ENCODE data around the gene MICALL2. TPM values are rescaled to one million over a fixed set of nuclear protein-coding genes. Genes with fewer than 3 reads are reported as not detected.

Gene MICALL2
- total and polyA plus RNA-seq, 7 experiments from 2014 or later = 0.37 to 5.0 (median 2.3) TPM

DNA sequence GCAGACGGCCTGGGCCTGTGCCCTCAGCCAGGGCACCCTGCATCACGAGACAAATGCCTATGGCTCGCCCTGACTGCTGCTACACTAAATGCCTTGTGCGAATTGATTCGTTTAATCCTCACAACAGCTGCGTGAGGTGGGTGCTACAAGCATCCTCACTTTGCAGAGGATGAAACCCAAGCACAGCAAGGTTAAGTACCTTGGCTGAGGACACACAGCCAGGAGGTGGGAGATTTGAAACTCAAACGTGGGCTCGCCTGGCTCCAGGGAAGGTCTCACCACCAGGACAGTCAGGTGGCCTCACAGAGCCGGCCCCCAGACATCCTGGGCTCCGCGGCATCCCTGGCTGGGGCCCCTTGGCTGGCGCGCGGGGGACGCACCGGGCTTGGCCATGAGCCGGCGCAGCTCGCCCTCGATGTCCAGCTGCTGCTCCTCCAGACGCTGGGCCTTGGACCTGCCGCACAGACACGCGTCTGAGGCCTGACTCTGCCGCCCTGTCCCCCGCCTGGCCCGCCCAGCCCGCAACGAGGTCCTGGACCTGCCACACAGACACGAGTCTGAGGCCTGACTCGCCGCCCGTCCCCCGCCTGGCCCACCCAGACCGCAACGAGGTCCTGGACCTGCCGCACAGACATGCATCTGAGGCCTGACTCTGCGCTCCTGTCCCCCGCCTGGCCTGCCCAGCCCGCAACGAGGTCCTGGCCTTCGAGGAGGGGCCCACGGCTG, 22.0 kb downstream of the MICALL2 start:
- POLR2A ChIA-PET = no interaction called here

DNA sequence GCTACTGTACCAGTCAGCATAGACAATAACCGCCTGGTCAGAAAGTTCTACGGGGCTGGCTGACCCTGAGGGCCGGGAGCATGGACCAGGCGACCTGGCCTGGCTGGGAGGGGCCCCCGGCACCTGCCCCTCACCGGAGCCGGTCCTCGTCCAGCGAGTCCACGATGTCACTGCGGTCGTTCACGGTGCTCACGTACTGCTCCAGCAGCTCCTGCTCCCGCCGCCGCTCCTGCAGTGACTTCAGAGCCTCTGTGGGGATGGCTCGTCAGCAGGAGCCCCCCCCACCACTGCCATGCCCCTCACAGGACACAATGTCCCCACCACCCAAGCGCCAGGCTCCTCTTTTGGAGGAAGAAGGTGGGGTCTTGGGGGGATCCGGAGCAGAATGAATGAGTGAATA, 22.7 kb downstream of the MICALL2 start:
- intact Hi-C loops (cut with micrococcal nuclease) = no loop called here
- no peaks in the 10 kb centered on the region for H3K27me3 ChIP-seq (ENCODE audit: control insufficient read depth in 2 of 2, insufficient read depth in 2 of 2, low read length in 2 of 2)
- DNase-seq = no peak
- H3K36me3 Mint-ChIP-seq = no peaks in the 10 kb centered on the region
- H3K4me3 Mint-ChIP-seq = no peak overlapping the region
- peaks cover 0 to 6% (median 4%) of the 10 kb centered on the region in 5 donors for H3K27me3 Mint-ChIP-seq
- H3K27ac Mint-ChIP-seq = no peak overlapping the region
- H3K9me3 Mint-ChIP-seq = peaks cover 0 to 4% (median 0%) of the 10 kb centered on the region in 11 donors
- CTCF ChIA-PET = no interaction called here
- H3K4me1 Mint-ChIP-seq = peaks cover 2 to 8% (median 4%) of the 10 kb centered on the region in 7 donors
- H3K27ac ChIP-seq (ENCODE audit: low read depth, low read length) = no peak overlapping the region
- POLR2A ChIA-PET = no interaction called here
- no peaks in the 10 kb centered on the region for H3K9me3 ChIP-seq (ENCODE audit: control insufficient read depth in 2 of 3, low read length in 3 of 3)
- H3K4me1 ChIP-seq (ENCODE audit: control insufficient read depth in 2 of 2, insufficient read depth in 2 of 2, low read length in 2 of 2) = no peaks in the 10 kb centered on the region
- H3K4me3 ChIP-seq (ENCODE audit: low read length) = no peak overlapping the region
- ATAC-seq = no peak
- no peaks in the 10 kb centered on the region for H3K36me3 ChIP-seq (ENCODE audit: control insufficient read depth in 2 of 3, insufficient read depth in 3 of 3, low read length in 3 of 3)

More for the DNA sequence above, 22.0 kb downstream of the MICALL2 start:
- no peaks in the 10 kb centered on the region for H3K36me3 ChIP-seq (ENCODE audit: control insufficient read depth in 2 of 3, insufficient read depth in 3 of 3, low read length in 3 of 3)
- Mint-ChIP-seq H3K27me3 (peaks cover 0 to 4% (median 3%) of the 10 kb centered on the region in 5 donors), H3K4me1 (peaks cover 2 to 5% (median 3%) of the 10 kb centered on the region in 7 donors), H3K27ac (no peak overlapping the region), H3K36me3 (no peaks in the 10 kb centered on the region), H3K9me3 (peaks cover 0 to 4% (median 0%) of the 10 kb centered on the region in 11 donors), H3K4me3 (no peak overlapping the region)
- DNase-seq (no peak), ATAC-seq (no peak)
- no peaks in the 10 kb centered on the region for H3K4me1 ChIP-seq (ENCODE audit: control insufficient read depth in 2 of 2, insufficient read depth in 2 of 2, low read length in 2 of 2)
- intact Hi-C loops (cut with micrococcal nuclease) = no loop called here
- H3K9me3 ChIP-seq (ENCODE audit: control insufficient read depth in 2 of 3, low read length in 3 of 3) = no peaks in the 10 kb centered on the region
- H3K27ac ChIP-seq (ENCODE audit: low read depth, low read length) = no peak overlapping the region
- no peaks in the 10 kb centered on the region for H3K27me3 ChIP-seq (ENCODE audit: control insufficient read depth in 2 of 2, insufficient read depth in 2 of 2, low read length in 2 of 2)
- CTCF ChIA-PET = no interaction called here
- H3K4me3 ChIP-seq (ENCODE audit: low read length) = no peak overlapping the region

DNA sequence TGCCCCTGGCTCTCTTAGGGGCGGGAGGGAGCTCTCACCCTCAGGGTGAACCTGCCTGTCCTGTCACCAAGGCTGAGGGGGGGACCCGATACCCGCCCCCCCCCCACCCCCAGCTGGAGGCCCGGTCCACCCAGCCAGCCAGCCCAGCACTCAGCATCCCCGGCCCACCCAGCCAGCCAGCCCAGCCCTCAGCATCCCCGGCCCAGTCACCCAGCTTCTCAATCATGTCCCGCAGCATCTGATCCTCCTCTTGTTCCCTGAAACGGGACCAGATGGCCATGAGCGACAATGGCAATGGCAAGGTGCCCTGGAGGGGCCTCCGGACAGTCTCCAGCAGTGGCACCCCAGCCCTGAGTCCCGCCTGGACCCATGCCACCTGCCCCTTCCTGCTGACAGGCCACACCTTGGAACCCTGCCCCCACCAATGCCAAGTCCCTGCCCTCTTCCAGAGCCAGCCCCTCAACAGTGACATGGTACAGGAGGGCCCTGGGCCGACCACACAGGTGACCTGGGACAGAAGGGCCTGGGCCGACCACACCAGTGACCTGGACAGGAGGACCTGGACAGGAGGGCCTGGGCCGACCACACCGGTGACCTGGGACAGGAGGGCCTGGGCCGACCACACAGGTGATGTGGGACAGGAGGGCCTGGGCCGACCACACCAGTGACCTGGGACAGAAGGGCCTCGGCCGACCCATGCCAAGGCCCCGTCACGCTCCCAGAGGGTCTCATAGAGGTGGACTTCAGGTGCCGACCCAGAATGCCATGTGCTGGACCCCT, 24.2 kb downstream of the MICALL2 start:
- H3K9me3 ChIP-seq (ENCODE audit: control insufficient read depth in 2 of 3, low read length in 3 of 3) = no peaks in the 10 kb centered on the region
- H3K27me3 Mint-ChIP-seq = peaks cover 0 to 6% (median 4%) of the 10 kb centered on the region in 5 donors
- H3K9me3 Mint-ChIP-seq = peaks cover 0 to 4% (median 0%) of the 10 kb centered on the region in 11 donors
- no peak overlapping the region for H3K27ac ChIP-seq (ENCODE audit: low read depth, low read length)
- no peak for ATAC-seq
- no peaks in the 10 kb centered on the region for H3K36me3 Mint-ChIP-seq
- intact Hi-C loops (cut with micrococcal nuclease) = no loop called here
- no peak overlapping the region for H3K4me3 ChIP-seq (ENCODE audit: low read length)
- no peak overlapping the region for H3K4me3 Mint-ChIP-seq
- POLR2A ChIA-PET = no interaction called here
- no peaks in the 10 kb centered on the region for H3K27me3 ChIP-seq (ENCODE audit: control insufficient read depth in 2 of 2, insufficient read depth in 2 of 2, low read length in 2 of 2)
- no peak for DNase-seq
- CTCF ChIA-PET = no interaction called here
- H3K27ac Mint-ChIP-seq = no peak overlapping the region
- H3K36me3 ChIP-seq (ENCODE audit: control insufficient read depth in 2 of 3, insufficient read depth in 3 of 3, low read length in 3 of 3) = no peaks in the 10 kb centered on the region
- H3K4me1 ChIP-seq (ENCODE audit: control insufficient read depth in 2 of 2, insufficient read depth in 2 of 2, low read length in 2 of 2) = no peaks in the 10 kb centered on the region
- peaks cover 2 to 8% (median 4%) of the 10 kb centered on the region in 7 donors for H3K4me1 Mint-ChIP-seq

DNA sequence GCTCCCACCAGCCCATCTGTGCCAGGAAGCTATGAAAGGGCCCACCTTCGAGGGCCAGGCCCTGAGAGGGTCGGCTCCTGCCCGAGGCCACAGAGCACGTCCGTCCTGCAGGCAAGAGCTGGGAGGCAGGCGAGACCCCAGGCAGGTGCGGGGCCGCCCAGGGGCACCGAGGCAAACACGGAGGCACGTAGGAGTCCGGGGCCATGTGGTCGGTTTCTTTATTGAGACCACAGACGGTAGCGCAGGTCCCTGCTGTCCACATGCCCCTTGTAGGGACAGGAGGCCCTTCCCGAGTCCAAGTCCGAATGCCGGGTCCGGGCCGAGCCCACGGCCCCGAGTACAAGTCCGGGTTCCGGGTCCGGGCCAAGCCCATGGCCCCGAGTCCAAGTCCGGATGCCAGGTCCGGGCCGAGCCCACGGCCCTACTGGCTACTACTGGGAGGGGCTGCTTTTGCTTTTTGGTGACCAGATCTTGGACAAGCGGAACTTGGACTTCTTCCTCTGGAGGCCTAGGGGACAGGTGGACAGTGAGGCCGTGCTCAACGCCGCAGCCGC, 25.0 kb downstream of the MICALL2 start:
- POLR2A ChIA-PET = no interaction called here
- H3K36me3 Mint-ChIP-seq = no peaks in the 10 kb centered on the region
- no peak overlapping the region for H3K4me3 Mint-ChIP-seq
- CTCF ChIA-PET = interaction anchor here (1.0 kb wide), 1 partner anchor 241 kb away, joined by 3 read pairs; no protein-coding TSS in a partner anchor
- H3K4me1 Mint-ChIP-seq = peaks cover 2 to 8% (median 4%) of the 10 kb centered on the region in 7 donors
- H3K36me3 ChIP-seq (ENCODE audit: control insufficient read depth in 2 of 3, insufficient read depth in 3 of 3, low read length in 3 of 3) = no peaks in the 10 kb centered on the region
- intact Hi-C loops (cut with micrococcal nuclease) = no loop called here
- peaks cover 0 to 1% (median 0%) of the 10 kb centered on the region in 11 donors for H3K9me3 Mint-ChIP-seq
- no peaks in the 10 kb centered on the region for H3K4me1 ChIP-seq (ENCODE audit: control insufficient read depth in 2 of 2, insufficient read depth in 2 of 2, low read length in 2 of 2)
- no peak overlapping the region for H3K27ac ChIP-seq (ENCODE audit: low read depth, low read length)
- H3K27me3 Mint-ChIP-seq = peaks cover 0 to 6% (median 4%) of the 10 kb centered on the region in 5 donors
- no peak overlapping the region for H3K4me3 ChIP-seq (ENCODE audit: low read length)
- no peaks in the 10 kb centered on the region for H3K27me3 ChIP-seq (ENCODE audit: control insufficient read depth in 2 of 2, insufficient read depth in 2 of 2, low read length in 2 of 2)
- no peak overlapping the region for H3K27ac Mint-ChIP-seq
- no peak for ATAC-seq
- no peak for DNase-seq
- no peaks in the 10 kb centered on the region for H3K9me3 ChIP-seq (ENCODE audit: control insufficient read depth in 2 of 3, low read length in 3 of 3)

DNA sequence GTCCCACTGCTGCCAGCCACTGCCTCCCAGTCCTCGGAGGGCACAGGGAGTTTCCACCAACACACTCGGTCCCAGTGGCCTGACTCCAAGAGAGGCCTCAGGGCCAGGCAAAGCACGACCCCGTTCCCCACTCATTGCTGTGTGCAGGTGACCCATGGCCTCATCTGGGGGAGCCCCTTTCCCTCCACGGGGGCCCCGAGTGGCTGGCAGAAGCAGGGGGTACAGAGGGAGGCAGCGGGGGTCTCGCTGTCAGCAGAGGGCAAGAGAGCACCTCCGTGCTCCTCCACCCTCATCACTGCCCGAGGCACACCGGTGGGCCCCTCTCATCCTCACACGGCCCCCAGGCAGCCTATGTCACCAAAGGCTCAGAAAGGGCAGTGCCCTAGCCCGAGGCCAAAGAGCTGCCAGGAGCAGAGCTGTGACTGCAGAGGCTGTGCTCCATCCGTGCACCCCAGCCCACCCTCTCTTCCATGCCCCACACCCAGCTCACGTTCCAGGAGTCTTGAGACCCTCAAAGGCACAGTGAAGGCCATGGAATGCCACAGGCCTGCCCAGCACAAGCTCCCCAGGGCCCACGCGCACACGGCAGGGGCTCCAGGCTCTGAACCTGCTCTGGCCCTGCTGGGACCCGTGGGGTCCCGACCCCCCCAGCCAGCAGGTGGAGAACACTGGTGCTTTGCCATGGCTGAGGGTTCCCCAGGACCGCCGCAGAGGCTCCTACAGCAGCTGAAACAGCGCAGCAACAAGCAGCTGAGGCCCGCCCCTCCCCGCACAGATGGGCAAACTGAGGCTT, 25.9 kb downstream of the MICALL2 start:
- CTCF ChIA-PET = interaction anchor here (1.0 to 2.5 kb wide), 5 partner anchors 15 to 1284 kb away, joined by 3 to 8 read pairs (median 5); no protein-coding TSS in a partner anchor
- H3K27ac Mint-ChIP-seq = no peak overlapping the region
- peaks cover 2 to 8% (median 4%) of the 10 kb centered on the region in 7 donors for H3K4me1 Mint-ChIP-seq
- ATAC-seq (no peak), DNase-seq (no peak)
- peaks cover 0 to 6% (median 4%) of the 10 kb centered on the region in 5 donors for H3K27me3 Mint-ChIP-seq
- no peaks in the 10 kb centered on the region for H3K36me3 ChIP-seq (ENCODE audit: control insufficient read depth in 2 of 3, insufficient read depth in 3 of 3, low read length in 3 of 3)
- H3K4me3 ChIP-seq (ENCODE audit: low read length) = no peak overlapping the region
- intact Hi-C loops (cut with micrococcal nuclease) = loop anchor here in 1 of 2 donors (2.0 kb wide), 2 partner anchors 17 to 241 kb away; no protein-coding TSS in a partner anchor
- no peaks in the 10 kb centered on the region for H3K4me1 ChIP-seq (ENCODE audit: control insufficient read depth in 2 of 2, insufficient read depth in 2 of 2, low read length in 2 of 2)
- no peaks in the 10 kb centered on the region for H3K27me3 ChIP-seq (ENCODE audit: control insufficient read depth in 2 of 2, insufficient read depth in 2 of 2, low read length in 2 of 2)
- H3K36me3 Mint-ChIP-seq = no peaks in the 10 kb centered on the region
- no peak overlapping the region for H3K27ac ChIP-seq (ENCODE audit: low read depth, low read length)
- no peaks in the 10 kb centered on the region for H3K9me3 ChIP-seq (ENCODE audit: control insufficient read depth in 2 of 3, low read length in 3 of 3)
- POLR2A ChIA-PET = no interaction called here
- H3K4me3 Mint-ChIP-seq = no peak overlapping the region
- H3K9me3 Mint-ChIP-seq = no peaks in the 10 kb centered on the region
